GM12872 (cell line): Measurements from ENCODE around the gene ANAPC2.

Experiments used
- TF ChIP-seq, protein P1 (sequence below): IDR thresholded peaks from 3 replicates; pipeline ENCODE4 v1.5.1; 2011; ENCODE audit warnings: low read depth, mild to moderate bottlenecking, low read length, moderate library complexity; ENCODE audit not compliant: insufficient read depth

ANAPC2 gene

DNA sequence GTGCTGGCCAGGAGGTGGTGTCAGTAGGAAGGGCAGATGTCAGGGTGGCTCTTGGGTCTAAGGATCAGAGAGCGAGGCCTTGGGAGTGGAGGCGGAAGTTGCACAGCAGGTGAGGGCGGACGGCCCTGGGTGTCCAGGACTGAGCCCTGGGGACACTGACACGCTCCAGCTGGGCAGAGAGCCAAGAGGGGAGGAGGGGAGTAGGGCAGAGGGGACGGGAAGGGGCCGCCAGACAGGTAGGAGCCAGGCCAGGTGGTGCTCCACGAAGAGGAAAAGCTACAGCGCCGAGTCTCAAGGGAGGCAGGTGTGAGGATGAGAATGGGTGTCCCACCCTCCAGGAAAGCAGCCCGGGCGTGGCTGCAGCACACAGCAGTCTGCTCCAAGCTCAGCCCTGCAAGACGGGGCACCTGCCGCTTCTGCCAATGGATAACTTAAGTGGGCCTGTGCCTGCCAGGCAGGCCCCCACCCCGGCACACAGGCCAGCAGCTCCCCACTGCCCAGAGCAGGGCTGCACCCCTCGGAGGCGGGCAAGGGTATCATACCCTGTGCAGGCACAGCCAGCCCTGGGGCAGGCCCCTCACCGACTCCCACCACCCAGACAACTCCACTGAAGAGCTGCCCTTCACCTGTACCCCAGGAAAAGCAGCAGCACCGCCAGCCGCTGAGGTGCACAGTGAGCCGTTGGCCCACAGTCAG, 7.3 kb upstream of the ANAPC2 start:
- TF ChIP-seq, protein P1, sequence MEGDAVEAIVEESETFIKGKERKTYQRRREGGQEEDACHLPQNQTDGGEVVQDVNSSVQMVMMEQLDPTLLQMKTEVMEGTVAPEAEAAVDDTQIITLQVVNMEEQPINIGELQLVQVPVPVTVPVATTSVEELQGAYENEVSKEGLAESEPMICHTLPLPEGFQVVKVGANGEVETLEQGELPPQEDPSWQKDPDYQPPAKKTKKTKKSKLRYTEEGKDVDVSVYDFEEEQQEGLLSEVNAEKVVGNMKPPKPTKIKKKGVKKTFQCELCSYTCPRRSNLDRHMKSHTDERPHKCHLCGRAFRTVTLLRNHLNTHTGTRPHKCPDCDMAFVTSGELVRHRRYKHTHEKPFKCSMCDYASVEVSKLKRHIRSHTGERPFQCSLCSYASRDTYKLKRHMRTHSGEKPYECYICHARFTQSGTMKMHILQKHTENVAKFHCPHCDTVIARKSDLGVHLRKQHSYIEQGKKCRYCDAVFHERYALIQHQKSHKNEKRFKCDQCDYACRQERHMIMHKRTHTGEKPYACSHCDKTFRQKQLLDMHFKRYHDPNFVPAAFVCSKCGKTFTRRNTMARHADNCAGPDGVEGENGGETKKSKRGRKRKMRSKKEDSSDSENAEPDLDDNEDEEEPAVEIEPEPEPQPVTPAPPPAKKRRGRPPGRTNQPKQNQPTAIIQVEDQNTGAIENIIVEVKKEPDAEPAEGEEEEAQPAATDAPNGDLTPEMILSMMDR, result no peak

DNA sequence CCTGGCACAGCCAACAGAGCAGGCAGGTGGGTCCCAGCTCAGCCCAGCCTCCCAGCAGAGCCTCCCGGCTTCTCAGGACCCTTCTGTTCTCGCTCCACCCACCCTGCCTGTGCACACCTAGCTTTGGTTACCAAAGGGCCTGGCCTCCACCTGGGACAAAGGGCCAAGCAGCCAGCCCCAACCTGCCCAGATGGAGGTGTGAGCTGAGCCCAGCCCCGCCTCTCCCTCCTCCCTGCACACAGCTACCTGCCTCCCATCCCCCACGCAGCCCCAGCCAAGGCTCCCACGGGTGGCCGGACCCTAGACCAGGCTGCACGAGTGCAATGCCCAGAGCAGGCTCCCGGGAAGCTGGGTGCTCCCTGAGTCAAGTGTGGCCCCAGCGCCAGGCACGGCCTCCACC, 6.5 kb upstream of the ANAPC2 start:
- TF ChIP-seq, protein P1, result no peak

DNA sequence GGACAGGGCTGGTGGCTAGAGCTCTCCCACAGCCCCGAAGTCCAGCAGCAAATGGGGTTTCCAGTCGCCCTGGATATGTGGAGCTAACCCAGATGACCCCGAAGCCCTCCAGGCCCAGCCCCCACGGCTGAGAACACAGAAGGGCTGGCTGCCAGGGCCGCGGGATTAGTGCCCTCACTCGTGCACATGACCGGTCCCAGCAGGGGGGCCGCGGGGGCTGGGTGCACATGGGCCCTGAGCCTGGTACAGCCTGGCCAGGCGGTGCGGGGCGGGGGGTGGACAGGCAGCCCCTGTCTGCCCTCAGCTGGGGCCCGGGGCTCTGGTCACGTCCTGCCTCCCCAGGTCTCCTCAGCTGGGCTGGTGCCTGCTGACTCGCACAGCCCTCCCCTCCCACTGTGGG, 6.0 kb upstream of the ANAPC2 start:
- TF ChIP-seq, protein P1, result no peak

DNA sequence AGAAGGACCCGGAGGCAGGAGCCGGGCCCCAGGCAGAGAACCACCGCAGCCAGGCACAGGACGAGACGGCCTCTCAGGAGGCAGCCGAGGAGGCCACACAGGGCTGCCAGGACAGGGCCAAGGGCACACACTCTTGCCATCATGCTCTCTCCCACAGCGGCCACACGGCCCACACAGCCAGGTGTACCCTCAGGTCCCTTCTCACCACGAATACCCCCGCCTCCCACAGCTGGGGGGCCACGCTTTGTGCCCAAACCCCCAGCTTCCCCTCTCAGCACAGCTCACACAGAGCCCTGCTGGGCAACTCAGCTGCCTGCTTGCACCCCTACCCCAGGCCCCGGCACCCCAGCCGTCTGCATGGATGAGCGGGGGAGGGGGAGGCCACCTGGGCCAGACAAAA, 5.4 kb upstream of the ANAPC2 start:
- TF ChIP-seq, protein P1, result no peak

DNA sequence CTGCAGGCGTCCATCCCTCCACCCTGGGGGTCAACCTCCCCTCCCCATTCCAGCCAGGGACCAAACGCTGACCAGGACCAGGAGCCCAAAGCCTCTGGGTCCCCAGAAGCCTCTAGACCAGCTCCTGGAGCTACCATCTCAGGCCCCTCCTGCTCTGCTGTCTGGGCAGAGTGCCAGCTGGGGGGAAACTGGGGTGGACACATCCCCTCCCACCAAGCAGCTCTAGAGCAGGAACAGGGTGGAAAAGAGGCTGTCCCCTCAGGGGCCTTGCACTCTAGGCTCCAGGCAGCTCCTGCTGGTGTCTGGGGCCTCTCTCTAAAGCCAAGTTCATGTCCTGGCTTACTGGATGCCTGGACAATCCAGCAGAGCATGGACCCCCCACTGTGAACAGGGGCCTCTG, 4.5 kb upstream of the ANAPC2 start:
- TF ChIP-seq, protein P1, result no peak

DNA sequence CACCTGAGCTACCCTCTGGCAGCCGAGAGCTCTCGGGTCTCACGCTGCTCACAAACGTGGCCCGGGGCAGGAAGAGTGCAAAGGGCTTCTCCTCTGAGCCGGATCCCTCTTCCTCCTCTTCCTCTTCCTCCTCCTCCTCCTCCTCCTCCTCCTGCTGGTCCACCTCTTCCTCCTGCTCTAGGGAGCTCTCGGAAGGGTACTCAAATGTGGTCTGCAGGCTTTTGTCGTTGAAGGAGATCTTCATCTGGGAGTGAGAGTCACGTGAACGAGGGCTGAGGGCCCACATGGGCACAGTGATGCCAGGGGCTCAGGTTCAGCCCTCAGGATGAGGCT, 4.1 kb upstream of the ANAPC2 start:
- TF ChIP-seq, protein P1, result no peak

DNA sequence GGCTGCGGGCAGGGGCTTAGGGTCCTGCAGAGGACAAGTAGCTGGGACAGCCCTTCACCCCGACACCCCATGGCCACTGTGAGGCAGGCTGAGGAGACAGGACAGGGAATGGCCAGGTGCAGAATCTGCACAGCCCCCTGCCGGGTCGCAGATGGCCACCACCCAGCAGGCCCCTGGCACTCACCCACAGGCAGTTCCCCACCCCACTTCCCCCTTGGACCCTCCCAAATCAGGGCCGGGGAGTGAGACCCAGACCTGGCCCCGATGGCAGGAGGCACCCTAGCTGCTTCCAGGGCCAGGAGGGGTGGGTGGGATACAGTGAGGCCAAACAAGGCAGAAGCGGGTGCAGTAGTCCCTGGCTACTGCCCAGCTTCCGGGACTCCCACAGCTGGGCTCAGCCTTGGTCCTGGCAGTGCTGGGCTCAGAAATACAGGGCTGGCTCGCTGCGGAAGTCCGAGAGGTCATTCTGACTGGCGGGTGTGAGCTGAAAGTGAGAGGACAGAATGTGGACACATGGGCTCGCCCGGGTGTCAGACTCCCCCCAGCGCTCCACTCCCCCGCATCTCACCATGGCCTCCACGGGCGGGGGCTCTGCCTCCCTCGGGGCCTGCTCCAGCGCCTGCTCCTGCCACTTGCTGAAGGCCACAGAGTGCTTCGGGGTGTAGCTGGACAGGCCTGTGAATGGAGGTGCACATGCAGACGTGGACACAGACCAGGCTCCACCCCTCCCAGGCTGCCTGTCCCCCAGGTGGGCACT, 3.5 kb upstream of the ANAPC2 start:
- TF ChIP-seq, protein P1, result no peak
